ENCODE data around the gene DEFB131B. TPM values are rescaled to one million over a fixed set of nuclear protein-coding genes. Genes with fewer than 3 reads are reported as not detected.
"Not testable (repeated sequence)": the region's sequence is repeated elsewhere in the genome, so short reads cannot be mapped to it uniquely, and the experiment has no call there.

The DEFB131B gene
- total RNA-seq, 1 donor from 2014 or later, result not detected

- Histone ChIP-seq H3K27me3 (ENCODE audit: control insufficient read depth, insufficient read depth, low read length) (no peaks in the 10 kb centered on the region), H3K36me3 (ENCODE audit: control insufficient read depth, insufficient read depth, low read length) (no peaks in the 10 kb centered on the region), H3K4me3 (ENCODE audit: low read depth, low read length) (no peak overlapping the region)
- no peak for TF ChIP-seq CTCF (IDR thresholded peaks at IDR 0.05; ENCODE audit: insufficient read depth, low read length, severe bottlenecking)
- DNase-seq (ENCODE audit: low read depth), result no peak
- FAIRE-seq, result no peak
These were observed 30.0 kb downstream of the DEFB131B start for GRCh38 chr11:71908218-71908617.

GRCh38 chr11:71910775-71911174 is 32.5 kb downstream of the DEFB131B start:
- H3K4me3 ChIP-seq (ENCODE audit: low read depth, low read length); H3K36me3 ChIP-seq (ENCODE audit: control insufficient read depth, insufficient read depth, low read length); DNase-seq (ENCODE audit: low read depth); H3K27me3 ChIP-seq (ENCODE audit: control insufficient read depth, insufficient read depth, low read length); FAIRE-seq: not testable (repeated sequence)

GRCh38 chr11:71911321-71911985 is 33.2 kb downstream of the DEFB131B start:
- DNase-seq (ENCODE audit: low read depth), result peak; percentile 26
- FAIRE-seq; H3K36me3 ChIP-seq (ENCODE audit: control insufficient read depth, insufficient read depth, low read length); H3K27me3 ChIP-seq (ENCODE audit: control insufficient read depth, insufficient read depth, low read length); H3K4me3 ChIP-seq (ENCODE audit: low read depth, low read length): not testable (repeated sequence)

GRCh38 chr11:71911986-71912340 is 33.7 kb downstream of the DEFB131B start:
- FAIRE-seq; H3K4me3 ChIP-seq (ENCODE audit: low read depth, low read length); H3K27me3 ChIP-seq (ENCODE audit: control insufficient read depth, insufficient read depth, low read length); H3K36me3 ChIP-seq (ENCODE audit: control insufficient read depth, insufficient read depth, low read length); DNase-seq (ENCODE audit: low read depth): not testable (repeated sequence)

GRCh38 chr11:71913756-71914526 is 35.7 kb downstream of the DEFB131B start:
- no peak for TF ChIP-seq CTCF (IDR thresholded peaks at IDR 0.05; ENCODE audit: insufficient read depth, low read length, severe bottlenecking)
- Histone ChIP-seq H3K27me3 (ENCODE audit: control insufficient read depth, insufficient read depth, low read length) (no peaks in the 10 kb centered on the region), H3K36me3 (ENCODE audit: control insufficient read depth, insufficient read depth, low read length) (no peaks in the 10 kb centered on the region), H3K4me3 (ENCODE audit: low read depth, low read length) (no peak overlapping the region)
- DNase-seq (ENCODE audit: low read depth) (no peak), FAIRE-seq (no peak)

GRCh38 chr11:71914617-71915189 is 36.5 kb downstream of the DEFB131B start:
- Histone ChIP-seq H3K4me3 (ENCODE audit: low read depth, low read length) (no peak overlapping the region), H3K36me3 (ENCODE audit: control insufficient read depth, insufficient read depth, low read length) (no peaks in the 10 kb centered on the region), H3K27me3 (ENCODE audit: control insufficient read depth, insufficient read depth, low read length) (no peaks in the 10 kb centered on the region)
- FAIRE-seq, result no peak
- no peak for DNase-seq (ENCODE audit: low read depth)
- no peak for TF ChIP-seq CTCF (IDR thresholded peaks at IDR 0.05; ENCODE audit: insufficient read depth, low read length, severe bottlenecking)

GRCh38 chr11:71917646-71918140 is 39.4 kb downstream of the DEFB131B start:
- no peaks in the 10 kb centered on the region for H3K36me3 ChIP-seq (ENCODE audit: control insufficient read depth, insufficient read depth, low read length)
- DNase-seq (ENCODE audit: low read depth) (no peak), FAIRE-seq (no peak)
- no peaks in the 10 kb centered on the region for H3K27me3 ChIP-seq (ENCODE audit: control insufficient read depth, insufficient read depth, low read length)
- H3K4me3 ChIP-seq (ENCODE audit: low read depth, low read length), result no peak overlapping the region
- no peak for TF ChIP-seq CTCF (IDR thresholded peaks at IDR 0.05; ENCODE audit: insufficient read depth, low read length, severe bottlenecking)

All from bronchial epithelial cell (primary cell).